Activated B cell treated with CpG ODN at 0.5 μM for 24 hours (primary cell): ENCODE results near the gene SPDL1. TPM values are rescaled to one million over a fixed set of nuclear protein-coding genes. Genes with fewer than 3 reads are reported as not detected.

Experiments used
- ATAC-seq: fragments of 200-7000 bp; cut with Tn5 transposase; one replicate; pipeline ENCODE4 v1.10.0; 2021; ENCODE audit warnings: low read depth, mild to moderate bottlenecking, moderate library complexity
- CTCF ChIA-PET: fragments of 350-600 bp; sonication (Branson Sonifier 250); formaldehyde crosslinking; loops from one replicate; lab custom pipeline; 2021; ENCODE audit warnings: antibody characterized with exemption; lab: Charles Lee
- POLR2A ChIA-PET: fragments of 350-600 bp; sonication (Branson Sonifier 250); formaldehyde crosslinking; loops from one replicate; lab custom pipeline; 2021; ENCODE audit warnings: antibody characterized with exemption; lab: Charles Lee
- DNase-seq: peaks from one replicate; pipeline ENCODE4 v3.0.0; 2022
- H3K27ac Mint-ChIP-seq: one replicate; pipeline ENCODE4 v1.8.0; 2020; ENCODE audit warnings: mixed read lengths
- H3K27me3 Mint-ChIP-seq: one replicate; pipeline ENCODE4 v1.8.0; 2021; ENCODE audit warnings: mixed read lengths
- H3K36me3 Mint-ChIP-seq: one replicate; pipeline ENCODE4 v1.8.0; 2021; ENCODE audit warnings: low read depth, mixed read lengths
- H3K4me1 Mint-ChIP-seq: one replicate; pipeline ENCODE4 v1.8.0; 2021; ENCODE audit warnings: mixed read lengths
- H3K4me3 Mint-ChIP-seq: one replicate; pipeline ENCODE4 v1.8.0; 2020; ENCODE audit warnings: mild to moderate bottlenecking, mixed read lengths
- H3K9me3 Mint-ChIP-seq: one replicate; pipeline ENCODE4 v1.8.0; 2020; ENCODE audit warnings: mixed read lengths
- intact Hi-C: fragments of 100-400 bp; cut with micrococcal nuclease; formaldehyde crosslinking; loops from one replicate; pipeline ENCODE4 v1.15.1; 2024
- total RNA-seq: library from RNA; stranded (reverse); gene quantifications from 2 replicates; pipeline ENCODE4 v1.2.3, GENCODE V29; 2022
- TF ChIP-seq, protein P1 (sequence below): fragments of 200-600 bp; IDR thresholded peaks from one replicate; pipeline ENCODE4 v1.8.0; 2022; ENCODE audit warnings: antibody characterized with exemption, mild to moderate bottlenecking

SPDL1 gene
- 13.3 and 20.6 TPM in 2 replicates for total RNA-seq

DNA sequence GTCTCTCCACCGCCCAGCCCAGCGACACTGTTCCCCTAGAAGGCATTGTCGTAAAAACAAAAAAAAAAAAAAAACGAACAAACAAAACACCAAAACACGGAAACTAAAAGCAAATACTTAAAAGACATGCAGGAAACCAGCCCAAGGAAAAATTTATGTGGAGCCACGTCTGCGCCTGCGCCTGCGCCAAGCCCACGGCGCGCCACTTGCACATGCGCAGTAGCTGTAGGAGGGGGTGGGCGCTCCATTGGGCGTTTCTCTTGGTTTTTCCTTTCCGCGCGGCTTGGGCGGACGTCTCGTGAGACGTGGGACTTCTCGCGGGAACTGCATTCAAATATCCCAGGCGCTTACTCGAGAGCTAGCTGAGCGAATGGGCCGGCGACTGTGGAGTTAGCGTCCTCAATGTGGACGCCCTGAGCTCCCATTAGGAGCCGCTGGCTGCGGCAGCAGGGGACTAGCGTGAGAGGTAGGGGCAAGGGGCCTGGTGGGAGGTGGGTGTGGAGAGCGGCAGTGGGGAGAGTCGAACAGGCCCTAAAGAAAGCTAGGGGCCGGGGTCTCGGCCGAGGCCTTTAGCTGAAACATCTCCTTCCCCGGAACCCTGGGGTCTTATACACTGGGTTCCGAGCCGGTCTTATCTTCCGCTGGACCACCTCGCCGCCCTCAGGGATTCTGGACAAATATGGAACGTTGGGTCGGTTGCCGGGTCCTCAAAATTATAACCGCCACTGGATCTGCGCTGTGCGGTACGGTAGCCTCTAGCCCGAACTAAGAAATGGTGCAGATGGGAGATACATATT is at the start of gene SPDL1:
SPDL1 (plus strand) TSS at position 350 of the 797 bp plus-strand sequence. CDS start 4,644 bp downstream, outside the sequence.
- CTCF ChIA-PET: interaction anchor here (1.6 to 2.4 kb wide), 2 partner anchors 54 to 596 kb away, joined by 7 to 12 read pairs; no protein-coding TSS in a partner anchor
- H3K36me3 Mint-ChIP-seq: peaks cover 12% of the 10 kb centered on the region
- ATAC-seq (peak; percentile 93), DNase-seq (peak; percentile 84)
- peaks cover 6% of the 10 kb centered on the region for H3K27me3 Mint-ChIP-seq
- POLR2A ChIA-PET: interaction anchor here (0.7 to 1.8 kb wide), 7 partner anchors 53 to 1004 kb away, joined by 3 to 46 read pairs (median 8); partner anchors contain the start of genes DOCK2 and PANK3
- peak within 1 kb of the TSS; percentile 93 for H3K27ac Mint-ChIP-seq
- peak within 1 kb of the TSS; percentile 99 for H3K4me3 Mint-ChIP-seq
- peaks cover 24% of the 10 kb centered on the region for H3K4me1 Mint-ChIP-seq
- H3K9me3 Mint-ChIP-seq: no peaks in the 10 kb centered on the region
- TF ChIP-seq, protein P1, sequence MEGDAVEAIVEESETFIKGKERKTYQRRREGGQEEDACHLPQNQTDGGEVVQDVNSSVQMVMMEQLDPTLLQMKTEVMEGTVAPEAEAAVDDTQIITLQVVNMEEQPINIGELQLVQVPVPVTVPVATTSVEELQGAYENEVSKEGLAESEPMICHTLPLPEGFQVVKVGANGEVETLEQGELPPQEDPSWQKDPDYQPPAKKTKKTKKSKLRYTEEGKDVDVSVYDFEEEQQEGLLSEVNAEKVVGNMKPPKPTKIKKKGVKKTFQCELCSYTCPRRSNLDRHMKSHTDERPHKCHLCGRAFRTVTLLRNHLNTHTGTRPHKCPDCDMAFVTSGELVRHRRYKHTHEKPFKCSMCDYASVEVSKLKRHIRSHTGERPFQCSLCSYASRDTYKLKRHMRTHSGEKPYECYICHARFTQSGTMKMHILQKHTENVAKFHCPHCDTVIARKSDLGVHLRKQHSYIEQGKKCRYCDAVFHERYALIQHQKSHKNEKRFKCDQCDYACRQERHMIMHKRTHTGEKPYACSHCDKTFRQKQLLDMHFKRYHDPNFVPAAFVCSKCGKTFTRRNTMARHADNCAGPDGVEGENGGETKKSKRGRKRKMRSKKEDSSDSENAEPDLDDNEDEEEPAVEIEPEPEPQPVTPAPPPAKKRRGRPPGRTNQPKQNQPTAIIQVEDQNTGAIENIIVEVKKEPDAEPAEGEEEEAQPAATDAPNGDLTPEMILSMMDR: no peak
- intact Hi-C loops: loop anchor here (1.0 to 5.0 kb wide), 6 partner anchors 54 to 1096 kb away; partner anchors contain the start of genes DOCK2, PANK3 and RARS1

DNA sequence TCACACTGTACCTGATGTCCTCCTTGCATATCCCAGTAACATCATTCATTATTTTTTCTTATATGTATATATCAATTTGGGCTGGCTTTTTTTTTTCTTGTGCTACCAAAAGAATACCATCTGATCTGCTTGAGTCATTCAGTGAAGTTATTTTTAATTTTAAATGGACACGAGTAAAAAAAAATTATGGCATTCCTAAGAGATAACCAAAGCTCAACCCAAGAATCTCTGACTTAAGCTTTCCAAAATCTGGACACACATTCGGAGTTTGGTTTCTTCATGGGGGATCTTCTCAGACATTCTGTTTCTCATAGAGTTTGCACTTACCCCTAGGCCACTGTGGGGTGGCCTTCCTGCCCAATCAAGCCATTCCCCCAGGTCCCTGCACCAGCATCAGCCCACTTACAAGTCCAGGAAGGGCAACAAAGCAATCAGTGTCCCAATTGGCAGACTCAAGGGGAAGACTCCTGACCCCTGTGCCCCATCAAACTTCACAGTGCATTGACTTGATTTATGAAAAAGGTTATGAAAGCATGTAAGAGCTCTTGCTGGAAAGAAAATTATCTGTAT is 49.2 kb upstream of the SPDL1 start:
- DNase-seq: no peak
- no peaks in the 10 kb centered on the region for H3K36me3 Mint-ChIP-seq
- no peak overlapping the region for H3K4me3 Mint-ChIP-seq
- intact Hi-C loops: no loop called here
- no peak overlapping the region for H3K27ac Mint-ChIP-seq
- ChIA-PET CTCF (no interaction called here), POLR2A (no interaction called here)
- H3K9me3 Mint-ChIP-seq: no peaks in the 10 kb centered on the region
- TF ChIP-seq, protein P1: no peak
- peaks cover 21% of the 10 kb centered on the region for H3K27me3 Mint-ChIP-seq
- no peaks in the 10 kb centered on the region for H3K4me1 Mint-ChIP-seq
- ATAC-seq: no peak

- CTCF ChIA-PET: no interaction called here
- no peak overlapping the region for H3K27ac Mint-ChIP-seq
- intact Hi-C loops: no loop called here
These were observed 48.6 kb upstream of the SPDL1 start for GRCh38 chr5:169534939-169535338.

GRCh38 chr5:169538944-169539343 is 44.6 kb upstream of the SPDL1 start:
- Mint-ChIP-seq H3K4me1 (no peaks in the 10 kb centered on the region), H3K27ac (no peak overlapping the region), H3K4me3 (no peak overlapping the region), H3K36me3 (no peaks in the 10 kb centered on the region), H3K27me3 (peaks cover 13% of the 10 kb centered on the region), H3K9me3 (no peaks in the 10 kb centered on the region)
- TF ChIP-seq, protein P1: no peak
- POLR2A ChIA-PET: no interaction called here
- no peak for DNase-seq
- CTCF ChIA-PET: no interaction called here
- no peak for ATAC-seq
- intact Hi-C loops: no loop called here

More at GRCh38 chr5:169534939-169535338, 48.6 kb upstream of the SPDL1 start:
- ATAC-seq: no peak
- Mint-ChIP-seq H3K4me1 (no peaks in the 10 kb centered on the region), H3K36me3 (no peaks in the 10 kb centered on the region), H3K9me3 (no peaks in the 10 kb centered on the region), H3K4me3 (no peak overlapping the region), H3K27me3 (peaks cover 20% of the 10 kb centered on the region)
- TF ChIP-seq, protein P1: no peak
- DNase-seq: no peak
- POLR2A ChIA-PET: no interaction called here

DNA sequence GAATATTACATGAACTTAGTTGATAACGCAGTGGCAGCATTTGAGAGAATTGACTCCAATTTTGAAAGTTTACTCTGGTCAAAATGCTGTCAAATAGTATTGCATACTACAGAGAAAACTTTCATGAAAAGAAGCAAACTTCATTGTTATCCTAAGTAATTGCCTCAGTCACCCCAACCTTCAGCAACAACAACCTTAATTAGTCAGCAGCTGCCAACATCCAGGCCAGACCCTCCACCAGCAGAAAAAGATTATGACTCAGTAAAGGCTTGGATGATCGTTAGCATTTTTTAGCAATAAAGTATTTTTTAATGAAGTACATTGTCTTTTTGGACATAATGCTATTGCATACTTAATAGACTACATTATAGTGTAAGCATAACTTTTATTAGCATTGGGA is 40.8 kb upstream of the SPDL1 start:
- DNase-seq: no peak
- CTCF ChIA-PET: no interaction called here
- POLR2A ChIA-PET: no interaction called here
- H3K36me3 Mint-ChIP-seq: no peaks in the 10 kb centered on the region
- no peaks in the 10 kb centered on the region for H3K4me1 Mint-ChIP-seq
- TF ChIP-seq, protein P1: no peak
- H3K27me3 Mint-ChIP-seq: peaks cover 22% of the 10 kb centered on the region
- intact Hi-C loops: no loop called here
- no peaks in the 10 kb centered on the region for H3K9me3 Mint-ChIP-seq
- H3K27ac Mint-ChIP-seq: no peak overlapping the region
- no peak overlapping the region for H3K4me3 Mint-ChIP-seq
- ATAC-seq: no peak
